Calu3 (cell line): Measurements from ENCODE around the gene MEF2C. TPM values are rescaled to one million over a fixed set of nuclear protein-coding genes. Genes with fewer than 3 reads are reported as not detected.

ENCODE experiments used
- BruUV-seq: library from RNA; stranded (reverse); fragments of 400-500 nt; replicated peaks from 2 replicates; lab custom pipeline; 2021; lab: Mats Ljungman, UMichigan
- CTCF ChIA-PET: fragments of 300-600 bp; sonication (Branson Sonifier 250); formaldehyde crosslinking; loops from one replicate; lab custom pipeline; 2022; ENCODE audit warnings: antibody characterized with exemption; lab: Charles Lee
- DNase-seq: peaks from one replicate; pipeline ENCODE4 v3.0.0; 2022
- H3K27ac Mint-ChIP-seq: one replicate; pipeline ENCODE4 v1.8.0; 2022; ENCODE audit warnings: mixed read lengths; ENCODE audit not compliant: unreplicated experiment
- H3K27me3 Mint-ChIP-seq: one replicate; pipeline ENCODE4 v1.8.0; 2022; ENCODE audit warnings: mixed read lengths; ENCODE audit not compliant: unreplicated experiment
- H3K36me3 Mint-ChIP-seq: one replicate; pipeline ENCODE4 v1.8.0; 2022; ENCODE audit warnings: mild to moderate bottlenecking, moderate library complexity, mixed read lengths; ENCODE audit not compliant: insufficient read depth, unreplicated experiment
- H3K4me1 Mint-ChIP-seq: one replicate; pipeline ENCODE4 v1.8.0; 2022; ENCODE audit warnings: mild to moderate bottlenecking, low read depth, mixed read lengths; ENCODE audit not compliant: unreplicated experiment
- H3K4me3 Mint-ChIP-seq: one replicate; pipeline ENCODE4 v1.8.0; 2022; ENCODE audit warnings: mild to moderate bottlenecking, low read depth, moderate library complexity, mixed read lengths; ENCODE audit not compliant: unreplicated experiment
- H3K9me3 Mint-ChIP-seq: one replicate; pipeline ENCODE4 v1.8.0; 2022; ENCODE audit warnings: low read depth, mixed read lengths; ENCODE audit not compliant: unreplicated experiment
- CTCF ChIP-seq: fragments of 200-600 bp; IDR thresholded peaks from one replicate; pipeline ENCODE4 v1.8.0; 2022; ENCODE audit warnings: antibody characterized with exemption; ENCODE audit not compliant: unreplicated experiment
- intact Hi-C: fragments of 100-400 bp; cut with micrococcal nuclease; formaldehyde crosslinking; loops from one replicate; pipeline ENCODE4 v1.10.0; 2022; ENCODE audit not compliant: unreplicated experiment
- total RNA-seq: library from RNA; stranded (reverse); gene quantifications from 2 replicates; pipeline ENCODE4 v1.2.3, GENCODE V29; 2022

Gene MEF2C
- total RNA-seq, 1 experiment from 2014 or later, result 6.1 TPM

GRCh38 chr5:88889189-88890069 is 6.4 kb upstream of the MEF2C start:
- peak overlapping the region; percentile 65 for H3K27ac Mint-ChIP-seq
- peak; percentile 46 for DNase-seq
- peak overlapping the region; percentile 99 for H3K4me3 Mint-ChIP-seq
- no peaks in the 10 kb centered on the region for H3K27me3 Mint-ChIP-seq
- intact Hi-C loops, result loop anchor here (10.0 kb wide), 1 partner anchor 355 kb away; no protein-coding TSS in a partner anchor
- no peaks in the 10 kb centered on the region for H3K9me3 Mint-ChIP-seq
- H3K4me1 Mint-ChIP-seq, result peaks cover 14% of the 10 kb centered on the region
- CTCF ChIA-PET, result interaction anchor here (0.6 to 0.8 kb wide), 5 partner anchors 178 to 1576 kb away, joined by 3 to 17 read pairs (median 8); no protein-coding TSS in a partner anchor
- no TSS peak for BruUV-seq
- H3K36me3 Mint-ChIP-seq, result peaks cover 13% of the 10 kb centered on the region
- no peak for TF ChIP-seq CTCF

- DNase-seq, result no peak
- no peaks in the 10 kb centered on the region for H3K9me3 Mint-ChIP-seq
- peaks cover 14% of the 10 kb centered on the region for H3K4me1 Mint-ChIP-seq
- H3K36me3 Mint-ChIP-seq, result peaks cover 19% of the 10 kb centered on the region
- BruUV-seq, result no TSS peak
- no peak for TF ChIP-seq CTCF
- H3K4me3 Mint-ChIP-seq, result peak overlapping the region; percentile 99
- CTCF ChIA-PET, result interaction anchor here (0.6 to 0.8 kb wide), 3 partner anchors 179 to 1576 kb away, joined by 8 to 17 read pairs (median 15); no protein-coding TSS in a partner anchor
- H3K27ac Mint-ChIP-seq, result no peak overlapping the region
- intact Hi-C loops, result loop anchor here (10.0 kb wide), 1 partner anchor 356 kb away; no protein-coding TSS in a partner anchor
- H3K27me3 Mint-ChIP-seq, result no peaks in the 10 kb centered on the region
Observed at GRCh38 chr5:88888848-88889188, 5.8 kb upstream of the MEF2C start.

- Mint-ChIP-seq H3K4me1 (peaks cover 14% of the 10 kb centered on the region), H3K36me3 (peaks cover 24% of the 10 kb centered on the region), H3K9me3 (no peaks in the 10 kb centered on the region), H3K27me3 (no peaks in the 10 kb centered on the region), H3K27ac (no peak overlapping the region), H3K4me3 (no peak overlapping the region)
- DNase-seq, result no peak
- TF ChIP-seq CTCF, result no peak
- no TSS peak for BruUV-seq
- intact Hi-C loops, result loop anchor here (10.0 kb wide), 1 partner anchor 357 kb away; no protein-coding TSS in a partner anchor
- CTCF ChIA-PET, result no interaction called here
Observed at GRCh38 chr5:88888291-88888690, 5.3 kb upstream of the MEF2C start.

- peaks cover 34% of the 10 kb centered on the region for H3K36me3 Mint-ChIP-seq
- TF ChIP-seq CTCF, result no peak
- H3K9me3 Mint-ChIP-seq, result no peaks in the 10 kb centered on the region
- H3K4me3 Mint-ChIP-seq, result no peak overlapping the region
- H3K4me1 Mint-ChIP-seq, result peaks cover 14% of the 10 kb centered on the region
- no peak for DNase-seq
- no peaks in the 10 kb centered on the region for H3K27me3 Mint-ChIP-seq
- H3K27ac Mint-ChIP-seq, result no peak overlapping the region
- CTCF ChIA-PET, result interaction anchor here (0.9 kb wide), 1 partner anchor 903 kb away, joined by 3 read pairs; no protein-coding TSS in a partner anchor
- intact Hi-C loops, result loop anchor here (10.0 kb wide), 1 partner anchor 357 kb away; no protein-coding TSS in a partner anchor
- no TSS peak for BruUV-seq
Observed at GRCh38 chr5:88887342-88887741, 4.4 kb upstream of the MEF2C start.
